ENCODE data around the gene C20orf144. TPM values are rescaled to one million over a fixed set of nuclear protein-coding genes. Genes with fewer than 3 reads are reported as not detected.
A peak's percentile ranks its signal among the peaks of the same experiment; 100 is the strongest.

Gene C20orf144
- total and polyA plus RNA-seq, 8 donors: 0.09 to 0.15 (median 0.12) TPM; not detected in 2

- whole genome bisulfite sequencing, 2 donors: 77 to 78% methylated on average over 3 of the region's 3 CpGs
- ATAC-seq (no peak), DNase-seq (no peak), FAIRE-seq (no peak)
- Histone ChIP-seq H3K9me3 (no peaks in the 10 kb centered on the region), H3K27ac (no peak overlapping the region), H3K4me3 (no peak overlapping the region), H3K4me1 (no peaks in the 10 kb centered on the region), H3K36me3 (no peaks in the 10 kb centered on the region), H3K27me3 (no peaks in the 10 kb centered on the region)
- TF ChIP-seq, protein P1, sequence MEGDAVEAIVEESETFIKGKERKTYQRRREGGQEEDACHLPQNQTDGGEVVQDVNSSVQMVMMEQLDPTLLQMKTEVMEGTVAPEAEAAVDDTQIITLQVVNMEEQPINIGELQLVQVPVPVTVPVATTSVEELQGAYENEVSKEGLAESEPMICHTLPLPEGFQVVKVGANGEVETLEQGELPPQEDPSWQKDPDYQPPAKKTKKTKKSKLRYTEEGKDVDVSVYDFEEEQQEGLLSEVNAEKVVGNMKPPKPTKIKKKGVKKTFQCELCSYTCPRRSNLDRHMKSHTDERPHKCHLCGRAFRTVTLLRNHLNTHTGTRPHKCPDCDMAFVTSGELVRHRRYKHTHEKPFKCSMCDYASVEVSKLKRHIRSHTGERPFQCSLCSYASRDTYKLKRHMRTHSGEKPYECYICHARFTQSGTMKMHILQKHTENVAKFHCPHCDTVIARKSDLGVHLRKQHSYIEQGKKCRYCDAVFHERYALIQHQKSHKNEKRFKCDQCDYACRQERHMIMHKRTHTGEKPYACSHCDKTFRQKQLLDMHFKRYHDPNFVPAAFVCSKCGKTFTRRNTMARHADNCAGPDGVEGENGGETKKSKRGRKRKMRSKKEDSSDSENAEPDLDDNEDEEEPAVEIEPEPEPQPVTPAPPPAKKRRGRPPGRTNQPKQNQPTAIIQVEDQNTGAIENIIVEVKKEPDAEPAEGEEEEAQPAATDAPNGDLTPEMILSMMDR (IDR thresholded peaks at IDR 0.05): no peak
- intact Hi-C loops (cut with DNase I): no loop called here
Observed at GRCh38 chr20:33687993-33688937, 26.1 kb downstream of the C20orf144 start.

GRCh38 chr20:33688938-33689424, 26.9 kb downstream of the C20orf144 start:
- no peak for FAIRE-seq
- Histone ChIP-seq H3K27me3 (no peaks in the 10 kb centered on the region), H3K9me3 (no peaks in the 10 kb centered on the region), H3K27ac (no peak overlapping the region), H3K4me3 (no peak overlapping the region), H3K4me1 (no peaks in the 10 kb centered on the region), H3K36me3 (no peaks in the 10 kb centered on the region)
- intact Hi-C loops (cut with DNase I): no loop called here
- 51 to 56% methylated on average over 3 of the region's 3 CpGs for WGBS, 2 donors
- no peak for ATAC-seq
- TF ChIP-seq, protein P1 (IDR thresholded peaks at IDR 0.05): no peak
- DNase-seq: no peak

DNA sequence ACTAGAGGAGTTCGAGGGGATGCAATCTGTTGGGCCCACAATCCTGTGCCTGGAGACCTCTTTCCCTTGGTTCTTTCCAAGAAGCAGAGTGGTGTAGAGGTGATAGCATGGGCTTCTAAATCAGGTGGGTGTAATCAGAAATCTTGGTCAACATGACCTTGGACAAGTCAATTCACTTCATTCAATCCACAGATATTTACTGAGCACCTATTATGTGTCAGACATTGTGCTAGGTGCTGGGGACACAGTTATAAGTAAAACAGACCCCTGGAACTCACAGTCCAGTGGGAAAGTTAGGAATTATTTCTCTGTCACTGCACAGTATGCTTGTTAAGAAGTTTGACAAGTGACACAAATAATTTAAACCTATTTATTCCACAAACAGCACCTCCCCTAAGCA, 27.4 kb downstream of the C20orf144 start:
- intact Hi-C loops (cut with DNase I): no loop called here
- TF ChIP-seq, protein P1 (IDR thresholded peaks at IDR 0.05): no peak
- DNase-seq: no peak
- Histone ChIP-seq H3K27ac (no peak overlapping the region), H3K4me1 (no peaks in the 10 kb centered on the region), H3K36me3 (no peaks in the 10 kb centered on the region), H3K27me3 (no peaks in the 10 kb centered on the region), H3K4me3 (no peak overlapping the region), H3K9me3 (no peaks in the 10 kb centered on the region)
- 91 to 92% methylated on average over 1 of the region's 1 CpG for WGBS, 2 donors
- ATAC-seq: no peak
- FAIRE-seq: no peak

DNA sequence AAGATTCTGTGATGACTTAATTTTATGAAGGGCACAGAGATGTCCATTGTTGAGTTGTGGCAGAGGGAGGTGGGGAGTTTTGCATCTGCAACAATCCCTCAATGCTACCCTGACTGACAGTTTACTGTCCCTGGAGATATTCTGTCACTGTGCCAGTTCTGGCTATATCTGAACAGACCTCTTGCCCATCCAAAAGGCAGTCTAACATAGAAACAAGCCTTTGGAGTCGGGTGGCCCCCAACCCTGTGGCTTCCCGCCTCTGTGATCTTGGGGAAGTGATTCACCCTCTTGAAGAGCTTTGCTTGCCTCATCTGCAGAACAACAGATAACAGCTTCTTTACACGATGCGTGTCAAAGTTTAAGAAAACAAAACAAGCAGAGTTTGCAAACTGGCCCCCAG, 27.8 kb downstream of the C20orf144 start:
- WGBS, 2 donors: 71 to 85% methylated on average over 4 of the region's 4 CpGs
- ATAC-seq: no peak
- Histone ChIP-seq H3K4me1 (no peaks in the 10 kb centered on the region), H3K4me3 (no peak overlapping the region), H3K36me3 (no peaks in the 10 kb centered on the region), H3K27me3 (no peaks in the 10 kb centered on the region), H3K9me3 (no peaks in the 10 kb centered on the region), H3K27ac (no peak overlapping the region)
- intact Hi-C loops (cut with DNase I): no loop called here
- no peak for FAIRE-seq
- TF ChIP-seq, protein P1 (IDR thresholded peaks at IDR 0.05): no peak
- DNase-seq: no peak

DNA sequence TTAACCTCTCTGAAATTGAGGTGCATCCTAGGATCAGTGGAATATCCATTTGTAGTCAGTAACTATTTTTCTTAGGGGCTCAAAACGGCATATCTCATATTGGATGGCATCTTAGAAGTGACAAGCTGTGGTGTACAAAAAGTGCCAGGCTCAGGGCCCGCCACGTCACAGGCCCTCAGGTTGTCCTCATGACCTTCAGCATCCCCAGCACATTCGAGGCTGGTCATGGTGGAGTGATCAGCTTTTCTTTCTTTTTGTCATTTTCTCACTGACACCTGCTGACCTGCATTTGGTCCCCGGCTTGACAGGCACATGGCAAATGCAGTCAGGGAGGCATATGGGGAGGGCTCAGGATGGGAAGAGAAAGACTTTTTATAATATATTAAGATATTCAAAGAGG, 31.2 kb downstream of the C20orf144 start:
- DNase-seq: peak in 1 of 6 donors; percentile 6
- no peaks in the 10 kb centered on the region for H3K4me1 ChIP-seq
- H3K27ac ChIP-seq: no peak overlapping the region
- ATAC-seq: no peak
- H3K36me3 ChIP-seq: no peaks in the 10 kb centered on the region
- H3K9me3 ChIP-seq: no peaks in the 10 kb centered on the region
- WGBS, 2 donors: 81% methylated on average over 5 of the region's 5 CpGs
- FAIRE-seq: no peak
- H3K4me3 ChIP-seq: no peak overlapping the region
- no peaks in the 10 kb centered on the region for H3K27me3 ChIP-seq
- intact Hi-C loops (cut with DNase I): no loop called here
- TF ChIP-seq, protein P1 (IDR thresholded peaks at IDR 0.05): no peak
